Activated naive CD4-positive, alpha-beta T cell treated with anti-CD3 and anti-CD28 coated beads, Interleukin-2, amount 50 U/mL, for 16 hours (primary cell): ENCODE data around the gene TLE4.
"Not testable (repeated sequence)": the region's sequence is repeated elsewhere in the genome, so short reads cannot be mapped to it uniquely, and the experiment has no call there.

ENCODE experiments used
- DNase-seq: peaks from one replicate; pipeline ENCODE4 v3.0.0-alpha.2; 2020

Gene TLE4

DNA sequence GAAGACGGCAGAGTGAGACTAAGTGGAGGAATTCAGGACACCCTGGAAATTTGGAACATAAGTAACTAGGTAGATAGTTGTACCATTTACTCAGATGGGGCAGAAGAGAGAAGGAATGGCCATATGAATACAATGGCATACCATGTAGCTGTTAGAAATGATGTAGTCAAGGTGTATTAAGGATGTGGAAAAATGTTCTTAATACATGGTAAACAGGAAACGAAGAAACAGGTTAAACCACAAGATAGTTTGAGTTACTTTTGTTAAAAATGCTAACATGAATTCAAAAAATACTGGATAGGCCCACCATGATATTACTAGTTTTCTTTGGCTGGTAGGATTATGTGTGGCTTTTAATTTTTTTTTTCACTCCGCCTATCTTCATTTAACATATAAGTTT is 68.3 kb downstream of the TLE4 start:
- DNase-seq, result not testable (repeated sequence)

DNA sequence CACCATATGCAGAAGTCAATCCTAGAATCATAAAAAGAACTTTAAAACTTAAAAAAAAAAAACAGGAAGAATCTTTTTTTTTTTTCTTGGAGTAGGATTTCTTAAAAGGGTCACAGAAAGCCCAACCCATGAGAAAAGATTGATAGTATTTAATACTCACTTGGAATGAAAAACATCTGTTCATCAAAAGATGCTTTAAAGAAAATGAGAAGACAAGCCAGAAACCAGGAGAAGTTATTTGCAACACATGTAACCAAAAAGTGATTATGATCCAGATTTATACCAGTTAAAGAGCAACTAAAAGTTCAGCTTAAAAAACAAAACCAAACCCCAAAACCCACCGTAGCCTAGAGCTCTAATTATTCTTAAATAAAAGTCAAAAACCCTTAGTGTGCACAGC is 69.3 kb downstream of the TLE4 start:
- DNase-seq, result no peak

GRCh38 chr9:79642671-79643070 is 70.9 kb downstream of the TLE4 start:
- DNase-seq, result no peak

DNA sequence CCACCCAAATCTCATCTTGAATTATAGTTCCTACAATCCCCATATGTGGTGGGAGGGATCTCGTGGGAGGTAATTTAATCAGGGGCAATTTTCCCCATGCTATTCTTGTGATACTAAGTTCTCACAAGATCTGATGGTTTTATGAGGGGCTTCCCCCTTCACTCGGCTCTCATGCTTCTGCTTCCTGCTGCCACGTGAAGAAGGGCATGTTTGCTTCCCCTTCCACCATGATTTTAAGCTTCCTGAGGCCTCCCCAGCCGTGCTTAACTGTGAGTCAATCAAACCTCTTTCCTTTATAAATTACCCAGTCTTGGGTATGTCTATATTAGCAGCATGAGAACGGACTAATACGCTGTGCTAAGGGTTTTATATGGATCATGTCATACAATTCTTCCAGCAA is 72.3 kb downstream of the TLE4 start:
- no peak for DNase-seq

DNA sequence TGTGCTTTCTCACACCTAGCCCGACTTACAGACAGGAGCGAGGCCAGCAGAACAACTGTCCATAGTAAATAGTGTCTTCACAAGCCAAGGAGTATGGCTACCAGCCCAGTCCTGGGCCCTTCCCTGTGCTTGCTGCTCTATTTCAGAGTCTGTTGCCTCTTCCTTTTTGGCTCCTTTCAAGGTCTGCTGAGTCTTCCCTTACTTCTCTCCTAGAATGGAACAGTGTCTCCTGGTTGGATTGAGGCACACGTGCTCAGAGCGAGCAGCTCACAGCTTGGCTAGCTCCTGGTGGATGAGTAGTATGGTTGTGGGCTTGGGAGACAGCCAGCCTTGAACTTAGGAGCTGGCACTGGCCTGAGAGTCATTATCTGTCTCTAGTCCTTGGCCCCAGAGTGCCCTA is 72.8 kb downstream of the TLE4 start:
- DNase-seq, result no peak

- no peak for DNase-seq
Observed at GRCh38 chr9:79645110-79645509, 73.3 kb downstream of the TLE4 start.

DNA sequence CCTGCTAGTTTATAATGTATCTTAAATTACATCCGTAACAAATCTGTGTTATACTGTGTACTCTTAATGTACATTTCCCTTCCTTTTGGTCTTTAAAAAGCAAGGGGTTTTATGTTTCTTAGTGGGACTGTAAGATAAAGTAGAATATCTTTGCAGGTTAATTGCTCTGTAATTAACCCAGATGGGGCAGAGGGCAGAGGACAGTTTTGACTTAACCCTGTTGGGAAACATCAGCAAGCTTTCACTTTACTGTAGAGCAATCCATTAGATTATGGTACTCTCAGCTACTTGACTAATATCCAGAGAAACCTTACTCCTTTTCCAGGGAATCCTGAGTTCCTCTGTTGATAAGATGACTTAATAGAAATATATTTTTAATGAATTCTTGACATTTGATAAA is 74.3 kb downstream of the TLE4 start:
- no peak for DNase-seq

- no peak for DNase-seq
Observed at GRCh38 chr9:79651251-79651795, 79.6 kb downstream of the TLE4 start.

- no peak for DNase-seq
Observed at GRCh38 chr9:79652598-79652997, 80.8 kb downstream of the TLE4 start.

DNA sequence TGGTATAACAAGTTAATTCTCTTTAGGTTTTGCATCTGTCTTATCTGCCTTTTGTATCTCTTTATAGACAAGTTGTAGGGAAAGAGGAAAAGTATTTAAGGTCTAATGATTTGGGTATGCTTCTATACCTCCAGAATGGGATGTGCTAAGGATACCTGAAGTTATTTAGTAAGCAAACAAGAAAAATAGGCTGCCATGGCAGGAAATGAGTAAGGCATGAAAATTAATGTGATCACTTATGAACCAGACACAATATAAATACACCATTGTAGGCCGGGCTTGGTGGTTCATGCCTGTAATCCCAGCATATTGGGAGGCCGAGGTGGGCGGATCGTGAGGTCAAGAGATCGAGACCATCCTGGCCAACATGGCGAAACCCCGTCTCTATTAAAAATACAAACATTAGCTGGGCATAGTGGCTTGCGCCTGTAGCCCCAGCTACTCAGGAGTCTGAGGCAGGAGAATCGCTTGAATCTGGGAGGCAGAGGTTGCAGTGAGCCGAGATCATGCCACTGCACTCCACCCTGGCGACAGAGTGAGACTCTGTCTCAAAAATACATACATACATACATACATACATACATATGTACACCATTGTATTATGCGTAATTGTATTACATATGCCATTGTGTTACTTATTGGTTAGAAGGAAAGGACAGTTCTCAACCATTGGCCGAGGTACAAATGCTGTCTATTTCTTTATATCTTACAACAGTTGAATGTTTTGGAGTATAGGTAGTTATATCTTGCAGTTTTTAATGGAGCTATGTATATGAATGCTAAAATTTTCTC is 83.0 kb downstream of the TLE4 start:
- not testable (repeated sequence) for DNase-seq

- no peak for DNase-seq
Observed at GRCh38 chr9:79655551-79655950, 83.8 kb downstream of the TLE4 start.

DNA sequence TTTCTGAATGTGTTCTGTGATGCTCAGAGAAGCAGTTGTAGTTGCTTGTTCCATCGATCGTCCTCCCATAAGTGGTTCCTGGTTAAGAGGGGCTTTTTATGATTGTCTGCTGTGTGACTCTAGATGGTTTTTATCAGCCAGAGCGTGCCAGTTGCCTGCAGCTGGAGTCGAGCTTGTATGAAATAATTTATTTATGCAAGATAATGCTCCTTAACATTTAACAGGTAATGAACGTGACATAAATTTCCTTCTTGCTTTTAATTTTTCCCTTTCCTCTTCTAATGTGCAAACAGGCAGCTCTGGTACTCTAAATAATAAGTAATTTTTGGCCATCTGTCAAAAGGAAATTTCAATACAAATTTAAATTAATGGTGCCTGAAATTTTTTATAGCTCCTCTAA is 84.4 kb downstream of the TLE4 start:
- no peak for DNase-seq

DNA sequence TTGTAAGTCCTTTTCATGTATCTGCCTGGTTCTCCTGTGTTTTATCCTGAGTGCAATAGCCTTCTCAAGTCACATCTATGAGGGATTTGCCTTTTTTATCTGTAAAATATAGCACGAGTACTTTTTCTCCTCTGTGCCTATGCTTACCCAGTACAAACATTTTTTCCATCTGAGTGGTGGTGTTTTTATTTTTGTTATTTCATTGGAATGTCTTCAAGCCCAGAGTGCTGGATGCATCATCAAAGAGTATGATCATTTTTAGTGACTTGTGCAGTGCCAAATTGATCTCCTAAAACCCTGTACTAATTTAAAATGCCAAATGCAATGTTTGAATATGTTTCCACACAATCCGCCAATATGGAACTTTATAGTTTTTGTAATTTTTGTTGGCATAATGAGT is 86.1 kb downstream of the TLE4 start:
- DNase-seq, result no peak

DNA sequence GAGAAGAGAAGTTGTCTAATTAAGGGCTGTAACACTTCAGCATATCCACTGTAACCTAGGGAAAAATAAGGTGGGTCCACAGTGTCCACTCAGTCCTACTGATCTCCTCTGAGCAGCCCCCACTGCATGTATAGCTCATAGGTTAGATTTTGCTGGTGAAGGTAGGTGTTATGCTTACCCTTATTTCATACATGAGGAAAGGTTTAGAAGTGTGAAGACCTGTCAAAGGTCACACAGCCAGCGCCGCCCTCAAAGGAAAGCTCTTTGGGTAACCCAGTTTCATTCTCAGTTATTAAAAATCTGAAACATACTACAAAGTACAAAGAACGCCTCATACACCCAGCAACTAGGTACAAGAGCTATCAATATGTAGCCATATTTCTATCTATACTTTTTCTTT is 87.2 kb downstream of the TLE4 start:
- no peak for DNase-seq

GRCh38 chr9:79660615-79661014 is 88.8 kb downstream of the TLE4 start:
- no peak for DNase-seq

DNA sequence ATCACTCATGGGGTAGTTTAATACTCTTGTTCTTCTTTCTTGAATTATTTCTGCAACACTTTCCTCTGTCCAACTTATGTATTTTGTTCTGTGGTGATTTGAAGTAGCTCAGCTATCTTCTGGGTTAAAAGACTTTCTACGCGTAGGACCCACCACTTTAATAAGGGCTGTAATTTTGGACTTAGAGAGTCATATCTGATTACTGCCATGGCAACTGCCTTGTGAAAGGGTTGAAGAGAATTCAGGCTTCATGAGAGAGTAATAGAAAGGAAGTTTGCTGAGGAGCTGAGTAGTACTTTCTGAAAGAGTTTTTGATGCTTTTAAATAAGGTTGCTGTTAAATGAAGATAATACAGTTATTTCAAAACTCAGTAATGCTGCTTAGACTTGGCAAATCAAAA is 89.5 kb downstream of the TLE4 start:
- DNase-seq, result no peak

GRCh38 chr9:79661886-79662536 is 90.2 kb downstream of the TLE4 start:
- DNase-seq, result no peak

GRCh38 chr9:79662537-79662956 is 90.8 kb downstream of the TLE4 start:
- DNase-seq, result no peak

GRCh38 chr9:79663300-79663699 is 91.5 kb downstream of the TLE4 start:
- no peak for DNase-seq

GRCh38 chr9:79663878-79664277 is 92.1 kb downstream of the TLE4 start:
- DNase-seq, result no peak

GRCh38 chr9:79664375-79664831 is 92.6 kb downstream of the TLE4 start:
- DNase-seq, result no peak

- no peak for DNase-seq
Observed at GRCh38 chr9:79665369-79665768, 93.6 kb downstream of the TLE4 start.

GRCh38 chr9:79665931-79666330 is 94.2 kb downstream of the TLE4 start:
- DNase-seq, result no peak

GRCh38 chr9:79667120-79667519 is 95.4 kb downstream of the TLE4 start:
- DNase-seq, result no peak
